GM12891 (cell line): ENCODE measurements around the gene CRKL.

Source experiments
- PAX5 ChIP-seq: IDR thresholded peaks from 2 replicates; pipeline ENCODE4 v1.6.1; 2011; ENCODE audit warnings: low read length, moderate library complexity, mild to moderate bottlenecking; ENCODE audit not compliant: insufficient read depth, severe bottlenecking
- POLR2A ChIP-seq: IDR thresholded peaks from 2 replicates; pipeline ENCODE4 v1.6.1; 2011; ENCODE audit warnings: low read depth, low read length, control low read depth
- POLR2AphosphoS5 ChIP-seq: IDR thresholded peaks from 2 replicates; pipeline ENCODE4 v1.6.1; 2011; ENCODE audit warnings: low read depth, low read length, control low read depth
- TAF1 ChIP-seq: IDR thresholded peaks from 2 replicates; pipeline ENCODE4 v1.6.1; 2011; ENCODE audit warnings: low read depth, low read length, control low read depth

DNA sequence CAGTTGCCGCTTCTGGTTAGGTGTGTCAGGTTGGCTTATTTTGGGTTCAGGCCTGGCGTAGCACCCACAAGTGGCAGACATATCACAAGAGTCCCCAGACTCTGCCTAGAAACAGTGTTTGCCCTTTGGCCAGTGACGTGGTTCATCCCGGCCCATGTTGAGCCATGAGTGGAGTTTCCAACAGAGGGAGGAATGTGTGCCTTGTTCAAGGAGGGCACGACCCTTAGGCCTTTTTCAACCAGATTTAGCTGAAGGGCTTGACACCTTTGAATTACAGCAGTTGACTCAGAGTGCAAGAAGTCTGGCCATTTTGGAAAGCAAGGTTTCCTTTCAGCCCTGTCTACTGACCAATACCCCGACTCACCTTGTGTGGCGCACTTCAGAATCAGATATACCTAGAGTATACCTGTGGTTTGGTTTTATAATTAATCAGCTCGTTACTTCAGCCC lies 34.7 kb downstream of the CRKL start:
- TF ChIP-seq PAX5 (no peak), POLR2AphosphoS5 (no peak), POLR2A (no peak), TAF1 (no peak)
